Neural progenitor cell (in vitro differentiated cells): ENCODE data around the gene SND1. TPM values are rescaled to one million over a fixed set of nuclear protein-coding genes. Genes with fewer than 3 reads are reported as not detected.
A peak's percentile ranks its signal among the peaks of the same experiment; 100 is the strongest.

Experiments used
- DNase-seq: peaks from one replicate; pipeline ENCODE4 v3.0.0-alpha.2; 2016; ENCODE audit warnings: low spot score
- H2AFZ ChIP-seq: fragments of 200-600 bp; sonication (generic); replicated peaks from 2 replicates; pipeline ENCODE4 v1.6.1; 2016; ENCODE audit warnings: antibody characterized with exemption
- H3F3A ChIP-seq: fragments of 200-600 bp; sonication (generic); 2 replicates; pipeline ENCODE4 v1.6.1; 2016; ENCODE audit warnings: antibody characterized with exemption, low read depth
- H3K27ac ChIP-seq: fragments of 200-600 bp; sonication (generic); 2 replicates; pipeline ENCODE4 v1.5.1; 2016; ENCODE audit warnings: mild to moderate bottlenecking
- H3K27me3 ChIP-seq: fragments of 200-600 bp; sonication (generic); 2 replicates; pipeline ENCODE4 v1.6.1; 2016; ENCODE audit warnings: mild to moderate bottlenecking, moderate library complexity
- H3K36me3 ChIP-seq: fragments of 200-600 bp; sonication (generic); 2 replicates; pipeline ENCODE4 v1.5.1; 2016
- H3K4me1 ChIP-seq: fragments of 200-600 bp; sonication (generic); 2 replicates; pipeline ENCODE4 v1.6.1; 2016; ENCODE audit warnings: mixed run types
- H3K4me2 ChIP-seq: fragments of 200-600 bp; sonication (generic); 2 replicates; pipeline ENCODE4 v1.6.1; 2016
- H3K4me3 ChIP-seq: fragments of 200-600 bp; sonication (generic); 2 replicates; pipeline ENCODE4 v1.5.1; 2016
- H3K79me2 ChIP-seq: fragments of 200-600 bp; sonication (generic); 2 replicates; pipeline ENCODE4 v1.6.1; 2016; ENCODE audit warnings: low read depth
- H3K9ac ChIP-seq: fragments of 200-600 bp; sonication (generic); 2 replicates; pipeline ENCODE4 v1.6.1; 2016
- H3K9me3 ChIP-seq: fragments of 200-600 bp; sonication (generic); 2 replicates; pipeline ENCODE4 v1.5.1; 2016; ENCODE audit warnings: low read depth
- H4K20me1 ChIP-seq: fragments of 200-600 bp; sonication (generic); 2 replicates; pipeline ENCODE4 v1.6.1; 2016; ENCODE audit warnings: low read depth
- H3K27ac Mint-ChIP-seq: 3 replicates; pipeline ENCODE4 v1.8.0; 2021; ENCODE audit warnings: mixed read lengths
- H3K27me3 Mint-ChIP-seq: 2 replicates; pipeline ENCODE4 v1.8.0; 2022; ENCODE audit warnings: low read depth, mild to moderate bottlenecking, inconsistent platforms, moderate library complexity, mixed read lengths; ENCODE audit not compliant: insufficient read depth
- H3K36me3 Mint-ChIP-seq: 3 replicates; pipeline ENCODE4 v1.8.0; 2021; ENCODE audit warnings: mixed read lengths
- H3K4me1 Mint-ChIP-seq: 3 replicates; pipeline ENCODE4 v1.8.0; 2021; ENCODE audit warnings: mixed read lengths
- H3K4me3 Mint-ChIP-seq: 3 replicates; pipeline ENCODE4 v1.8.0; 2021; ENCODE audit warnings: mild to moderate bottlenecking, moderate library complexity, mixed read lengths
- H3K9me3 Mint-ChIP-seq: 3 replicates; pipeline ENCODE4 v1.8.0; 2020; ENCODE audit warnings: mixed read lengths
- CTCF ChIP-seq: fragments of 200-600 bp; sonication (generic); IDR thresholded peaks from 2 replicates; pipeline ENCODE4 v1.5.1; 2017; ENCODE audit warnings: antibody characterized with exemption, mild to moderate bottlenecking
- EZH2 ChIP-seq: fragments of 200-600 bp; sonication (generic); IDR thresholded peaks from 2 replicates; pipeline ENCODE4 v1.6.1; 2017; ENCODE audit warnings: antibody characterized with exemption, mild to moderate bottlenecking, moderate library complexity
- EZH2phosphoT487 ChIP-seq: fragments of 200-600 bp; sonication (generic); IDR thresholded peaks from 2 replicates; pipeline ENCODE4 v1.6.1; 2017; ENCODE audit warnings: antibody characterized with exemption
- total RNA-seq: library from RNA; depleted of rRNA; stranded (reverse); fragments of >200 nt; gene quantifications from 2 replicates; pipeline ENCODE4 v1.2.3, GENCODE V29; 2015; ENCODE audit warnings: low replicate concordance

Gene SND1
- total RNA-seq, 1 donor from 2014 or later: 154 TPM

- H3K27me3 ChIP-seq: no peaks in the 10 kb centered on the region
- Mint-ChIP-seq H3K4me3 (no peak overlapping the region), H3K27me3 (no peaks in the 10 kb centered on the region), H3K9me3 (no peaks in the 10 kb centered on the region), H3K27ac (no peak overlapping the region), H3K4me1 (peaks cover 39% of the 10 kb centered on the region), H3K36me3 (peaks cover 1% of the 10 kb centered on the region)
- H3K79me2 ChIP-seq: no peaks in the 10 kb centered on the region
- no peaks in the 10 kb centered on the region for H3K9me3 ChIP-seq
- TF ChIP-seq EZH2 (no peak), EZH2phosphoT487 (no peak), CTCF (no peak)
- H4K20me1 ChIP-seq: peaks cover 14% of the 10 kb centered on the region
- DNase-seq: no peak
- H3K9ac ChIP-seq: no peak overlapping the region
- H3K36me3 ChIP-seq: no peaks in the 10 kb centered on the region
- peaks cover 15% of the 10 kb centered on the region for H3F3A ChIP-seq
- H3K27ac ChIP-seq: no peak overlapping the region
- peaks cover 30% of the 10 kb centered on the region for H3K4me1 ChIP-seq
- no peak overlapping the region for H2AFZ ChIP-seq
- no peak overlapping the region for H3K4me2 ChIP-seq
- no peak overlapping the region for H3K4me3 ChIP-seq
These were observed 294.9 kb downstream of the SND1 start for GRCh38 chr7:127946847-127947246.

GRCh38 chr7:127948312-127948711, 296.3 kb downstream of the SND1 start:
- H3K36me3 Mint-ChIP-seq: peaks cover 1% of the 10 kb centered on the region
- Histone ChIP-seq H3K9me3 (no peaks in the 10 kb centered on the region), H3K4me3 (no peak overlapping the region), H3K9ac (no peak overlapping the region), H2AFZ (no peak overlapping the region), H3K36me3 (no peaks in the 10 kb centered on the region), H4K20me1 (peaks cover 14% of the 10 kb centered on the region), H3K4me1 (peaks cover 30% of the 10 kb centered on the region), H3F3A (peaks cover 15% of the 10 kb centered on the region), H3K27me3 (no peaks in the 10 kb centered on the region), H3K4me2 (no peak overlapping the region), H3K27ac (no peak overlapping the region), H3K79me2 (no peaks in the 10 kb centered on the region)
- no peak overlapping the region for H3K4me3 Mint-ChIP-seq
- H3K9me3 Mint-ChIP-seq: no peaks in the 10 kb centered on the region
- H3K4me1 Mint-ChIP-seq: peaks cover 33% of the 10 kb centered on the region
- TF ChIP-seq EZH2phosphoT487 (no peak), CTCF (no peak), EZH2 (no peak)
- H3K27me3 Mint-ChIP-seq: no peaks in the 10 kb centered on the region
- DNase-seq: no peak
- H3K27ac Mint-ChIP-seq: no peak overlapping the region

- no peak overlapping the region for H3K4me3 Mint-ChIP-seq
- no peaks in the 10 kb centered on the region for H3K27me3 ChIP-seq
- H3K4me1 Mint-ChIP-seq: peaks cover 27% of the 10 kb centered on the region
- H3K4me2 ChIP-seq: peak overlapping the region; percentile 51
- H3K36me3 Mint-ChIP-seq: peaks cover 1% of the 10 kb centered on the region
- no peaks in the 10 kb centered on the region for H3K79me2 ChIP-seq
- peaks cover 15% of the 10 kb centered on the region for H3F3A ChIP-seq
- TF ChIP-seq EZH2phosphoT487: no peak
- no peak for TF ChIP-seq EZH2
- no peak for TF ChIP-seq CTCF
- peaks cover 32% of the 10 kb centered on the region for H3K4me1 ChIP-seq
- H3K27ac ChIP-seq: no peak overlapping the region
- no peak overlapping the region for H3K9ac ChIP-seq
- H4K20me1 ChIP-seq: peaks cover 13% of the 10 kb centered on the region
- no peak overlapping the region for H2AFZ ChIP-seq
- no peak for DNase-seq
- no peaks in the 10 kb centered on the region for H3K36me3 ChIP-seq
- no peaks in the 10 kb centered on the region for H3K9me3 ChIP-seq
- no peaks in the 10 kb centered on the region for H3K9me3 Mint-ChIP-seq
- no peak overlapping the region for H3K27ac Mint-ChIP-seq
- H3K27me3 Mint-ChIP-seq: no peaks in the 10 kb centered on the region
- no peak overlapping the region for H3K4me3 ChIP-seq
These were observed 296.9 kb downstream of the SND1 start for GRCh38 chr7:127948930-127949329.
